Renal pelvis (tissue), 4 donors: ENCODE results near the gene HDAC9. TPM values are rescaled to one million over a fixed set of nuclear protein-coding genes. Genes with fewer than 3 reads are reported as not detected.

ENCODE experiments used
- DNase-seq: peaks from one replicate; pipeline ENCODE4 v3.0.0-alpha.2; 2013
- polyA plus RNA-seq, 3 donors: library from polyadenylated mRNA; unstranded; fragments of 120-200 nt; gene quantifications; one replicate each; pipeline ENCODE4 v1.2.1, GENCODE V29; 2013; ENCODE audit not compliant: insufficient read length in 3 of 3

Gene HDAC9
- polyA plus RNA-seq, 3 donors, result 7.4 to 8.4 (median 8.4) TPM

DNA sequence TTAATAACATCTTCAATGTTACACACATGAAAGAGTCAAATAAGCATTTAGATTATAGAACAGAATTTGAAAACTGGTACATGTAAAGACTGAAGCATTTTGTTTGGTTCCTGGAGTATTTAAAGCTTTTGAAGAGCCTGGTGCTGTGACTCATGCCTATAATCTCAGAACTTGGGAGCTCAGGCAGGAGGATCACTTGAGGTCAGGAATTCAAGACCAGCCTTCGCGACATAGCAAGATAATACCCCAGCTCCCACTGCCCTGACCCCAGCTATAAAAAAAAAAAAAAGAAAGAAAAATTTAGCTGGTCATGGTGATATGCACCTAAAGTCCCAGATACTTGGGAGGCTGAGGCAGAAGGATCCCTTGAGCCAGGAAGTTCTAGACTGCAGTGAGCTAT lies 87.8 kb downstream of the HDAC9 start:
- DNase-seq, result no peak

DNA sequence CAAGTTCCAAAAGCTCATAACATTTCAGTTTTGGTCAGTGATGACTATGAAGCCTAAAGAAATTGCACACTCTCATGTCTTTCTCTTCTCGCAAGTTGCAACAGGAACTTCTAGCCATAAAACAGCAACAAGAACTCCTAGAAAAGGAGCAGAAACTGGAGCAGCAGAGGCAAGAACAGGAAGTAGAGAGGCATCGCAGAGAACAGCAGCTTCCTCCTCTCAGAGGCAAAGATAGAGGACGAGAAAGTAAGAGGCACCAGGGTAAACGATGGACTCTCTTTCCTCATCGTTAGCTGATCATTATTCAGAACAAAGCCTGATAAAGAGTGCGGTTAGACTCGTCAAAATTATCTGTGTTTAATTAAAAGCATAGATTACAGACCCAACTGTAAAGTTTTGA lies 94.7 kb downstream of the HDAC9 start:
- DNase-seq, result no peak

DNA sequence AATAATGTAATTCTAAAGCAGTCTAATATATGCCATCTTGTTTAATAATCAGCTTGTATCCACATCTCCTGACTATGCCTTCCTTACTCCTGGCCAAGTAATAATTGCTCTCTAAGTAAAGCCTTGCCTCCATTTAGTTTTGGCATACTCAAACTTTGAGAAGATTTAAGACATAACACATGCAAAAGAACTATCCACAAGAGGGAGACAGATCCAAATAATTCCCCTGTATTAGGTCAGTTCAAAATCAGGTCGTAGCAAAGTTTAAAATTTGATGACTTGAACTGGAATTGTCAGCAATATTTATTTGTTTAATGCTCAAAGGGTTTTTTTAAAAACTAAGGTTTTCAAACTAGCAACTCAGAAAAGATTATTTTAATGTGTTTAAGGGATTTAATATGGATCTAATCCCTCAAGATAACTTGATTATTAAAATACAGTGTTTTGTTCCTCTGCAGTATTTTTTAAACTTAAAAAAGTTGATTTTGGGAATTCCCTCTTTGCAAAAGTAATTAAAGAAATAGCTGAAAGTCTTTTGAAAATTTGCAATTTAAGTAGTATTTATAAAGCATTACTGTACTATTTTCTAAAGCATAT lies 95.3 kb downstream of the HDAC9 start:
- peak; percentile 34 for DNase-seq

DNA sequence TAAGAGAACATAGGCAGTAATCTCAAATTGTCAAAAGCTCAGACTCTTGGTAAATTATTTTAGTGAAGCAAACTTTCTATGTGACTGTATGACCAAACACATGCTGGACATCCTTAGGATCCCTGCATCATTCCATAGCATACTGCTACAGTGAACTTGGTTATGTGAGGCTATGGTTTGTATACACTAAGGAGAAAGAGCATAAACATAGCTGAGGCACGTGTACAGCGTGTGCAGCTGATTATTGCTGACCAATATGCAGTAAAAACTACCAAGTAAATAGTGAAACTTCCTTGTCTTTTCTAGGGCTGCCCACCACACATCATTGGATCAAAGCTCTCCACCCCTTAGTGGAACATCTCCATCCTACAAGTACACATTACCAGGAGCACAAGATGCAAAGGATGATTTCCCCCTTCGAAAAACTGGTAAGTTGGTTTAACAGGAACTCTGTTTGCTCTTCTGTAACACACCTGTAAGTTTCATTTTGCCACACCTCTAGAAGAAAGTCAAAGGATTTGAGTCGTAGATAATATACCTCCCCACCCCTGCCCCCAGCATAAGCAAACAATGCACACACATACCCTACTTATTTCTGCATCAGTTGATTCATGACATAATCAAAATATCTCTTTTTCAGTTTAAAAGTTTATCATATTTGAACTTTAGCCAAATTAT lies 98.2 kb downstream of the HDAC9 start:
- DNase-seq, result no peak

DNA sequence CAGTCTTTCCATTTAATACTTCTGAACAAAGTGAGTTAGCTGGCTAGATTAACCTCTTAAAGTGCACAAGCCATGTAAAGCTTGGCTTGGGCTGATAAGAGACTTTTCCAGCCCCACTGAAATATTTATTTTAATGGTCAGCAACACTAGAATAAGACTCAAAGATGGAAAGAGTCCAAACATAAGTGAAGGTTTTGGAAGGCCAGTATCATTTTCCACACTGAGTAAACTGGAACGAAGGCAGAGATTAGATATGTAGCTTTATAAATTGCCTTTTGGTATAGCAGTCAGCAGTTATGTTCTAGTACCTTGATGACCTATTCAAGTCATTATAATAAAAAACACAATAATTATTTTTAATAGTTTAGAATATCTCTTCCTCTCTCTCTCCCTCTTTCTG lies 102.2 kb downstream of the HDAC9 start:
- no peak for DNase-seq

DNA sequence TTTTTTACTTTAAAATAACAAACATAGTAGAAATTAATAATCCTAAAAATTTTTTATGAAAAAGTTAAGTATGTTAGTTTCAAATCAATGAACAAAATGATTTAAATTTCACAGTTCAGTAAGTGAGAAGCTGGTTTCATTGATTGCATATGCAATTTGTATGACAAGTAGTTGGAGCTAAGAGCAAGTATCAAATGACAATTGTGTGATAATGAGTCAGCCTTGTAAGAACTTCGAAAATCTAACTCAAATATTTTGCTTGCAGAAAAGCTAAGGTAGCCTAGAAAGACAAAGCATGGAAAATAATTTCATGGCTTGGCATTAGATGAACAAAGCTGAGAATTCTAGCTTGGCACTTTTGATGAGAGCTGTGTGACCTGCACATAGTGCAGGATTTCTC lies 111.5 kb downstream of the HDAC9 start:
- no peak for DNase-seq

DNA sequence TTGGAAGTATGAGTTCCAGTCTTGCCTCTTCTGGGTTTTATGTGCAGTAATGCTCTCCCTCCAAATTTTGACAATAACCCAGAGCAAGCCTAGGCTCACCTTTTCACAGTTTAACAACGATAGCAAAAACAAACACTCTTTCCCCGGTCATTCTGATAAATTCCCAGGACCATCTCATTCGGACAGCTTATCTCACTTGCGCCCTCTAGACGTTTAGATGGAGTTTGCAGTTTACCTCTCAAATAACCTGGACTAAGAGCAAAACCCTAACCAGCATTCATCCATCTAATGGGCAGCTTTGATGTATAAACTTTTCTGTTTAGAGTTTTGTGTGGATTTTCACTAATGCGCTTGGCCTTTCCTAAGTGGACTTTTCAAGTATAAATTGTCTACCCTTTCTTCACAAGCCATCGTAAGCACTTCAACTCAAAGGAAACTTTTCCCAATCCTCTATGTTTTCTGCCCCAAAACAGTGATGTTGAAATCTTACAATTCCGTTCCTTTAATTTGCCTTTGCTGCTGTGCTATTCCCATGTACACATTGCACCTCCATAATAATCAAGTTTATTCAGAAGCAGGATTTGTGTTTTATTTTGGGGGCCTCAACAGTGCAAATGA lies 114.9 kb downstream of the HDAC9 start:
- DNase-seq, result no peak

DNA sequence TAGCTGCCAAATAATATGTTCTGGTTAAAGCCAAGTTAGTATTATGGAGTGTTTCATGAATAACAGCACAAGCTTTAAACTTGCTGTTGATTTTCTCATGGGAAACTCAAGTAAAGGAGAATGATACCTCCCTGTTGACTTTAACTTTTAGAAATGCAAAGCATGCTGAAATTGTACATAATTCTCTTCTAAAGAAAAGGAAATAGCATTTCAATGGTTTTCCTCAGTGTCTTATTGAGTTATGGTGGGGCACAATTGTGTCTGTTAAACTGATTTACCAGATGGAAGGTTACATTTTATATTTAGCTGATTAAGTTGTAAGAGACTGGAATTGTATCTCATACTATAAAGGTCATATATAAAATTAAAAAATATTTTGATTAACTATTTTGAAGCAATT lies 119.3 kb downstream of the HDAC9 start:
- peak; percentile 21 for DNase-seq

DNA sequence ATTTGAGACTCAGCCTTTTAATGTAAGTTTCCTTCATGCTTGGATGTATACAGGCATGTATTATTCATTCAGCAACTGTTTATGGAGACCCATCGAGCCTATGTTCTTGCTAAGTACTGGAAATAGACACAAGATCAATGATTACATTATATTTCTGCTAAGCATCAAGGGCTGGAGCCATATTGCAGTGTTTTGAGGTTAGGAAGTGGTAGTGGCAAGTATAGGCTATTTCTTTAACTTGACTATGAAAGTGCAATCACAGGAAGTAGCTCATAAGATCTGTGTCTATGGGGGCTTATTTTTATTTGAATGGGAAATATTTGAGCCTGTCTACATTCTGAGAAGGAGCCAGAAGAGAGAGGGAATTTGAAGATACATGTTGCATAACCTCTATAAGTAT lies 123.8 kb downstream of the HDAC9 start:
- no peak for DNase-seq

DNA sequence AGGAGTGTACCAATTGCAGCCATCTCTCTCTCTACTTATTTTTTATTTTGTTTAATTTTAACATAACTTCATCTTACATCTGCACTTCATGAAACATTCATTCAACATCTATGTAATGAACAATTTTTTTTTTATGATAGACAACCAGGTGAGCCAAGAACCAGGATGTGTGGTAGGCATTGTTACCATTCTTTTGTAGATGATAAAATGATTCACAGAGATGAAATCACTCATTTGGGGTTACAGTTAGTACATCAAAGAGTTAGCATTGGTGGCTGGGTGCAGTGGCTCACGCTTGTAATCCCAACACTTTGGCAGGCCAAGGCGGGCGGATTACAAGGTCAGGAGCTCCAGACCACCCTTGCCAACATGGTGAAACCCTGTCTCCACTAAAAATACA lies 127.8 kb downstream of the HDAC9 start:
- no peak for DNase-seq

DNA sequence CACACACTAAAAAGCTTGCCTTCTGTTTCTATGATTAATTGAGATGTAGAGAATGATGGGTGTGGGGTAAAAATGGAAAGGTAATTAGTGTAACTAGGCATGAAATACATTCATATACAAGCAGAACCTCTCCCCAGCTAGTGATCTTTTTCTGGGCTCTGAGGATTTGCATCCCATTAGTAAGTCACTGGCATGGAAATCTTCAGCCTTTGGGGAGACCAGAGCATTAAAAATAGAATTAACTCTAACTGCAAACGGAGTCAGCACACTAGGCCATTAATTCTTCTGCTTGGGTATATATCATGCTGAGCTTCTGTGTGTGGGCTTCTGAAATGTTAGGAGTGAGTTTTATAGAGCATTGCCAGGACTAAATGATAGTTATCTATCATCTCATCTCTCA lies 128.9 kb downstream of the HDAC9 start:
- no peak for DNase-seq

DNA sequence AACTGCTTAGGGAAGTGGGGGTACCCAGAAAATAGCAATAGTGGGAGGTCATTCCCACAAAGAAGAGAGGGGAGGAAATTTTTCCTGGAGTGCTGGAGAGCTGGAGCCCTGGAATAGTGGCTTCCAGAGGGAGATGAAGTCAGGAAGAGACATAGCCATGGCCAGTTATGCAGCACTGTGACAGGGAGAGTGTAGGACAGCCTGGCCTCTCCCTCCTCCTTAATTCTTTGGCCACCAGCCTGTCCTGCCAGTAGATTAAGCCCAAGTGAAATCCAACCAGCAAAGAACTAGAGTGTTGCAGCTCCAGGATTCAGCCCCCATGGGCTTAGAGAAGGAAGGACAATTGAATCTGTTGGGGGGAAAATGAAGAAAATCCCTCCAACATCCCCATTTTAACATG lies 130.5 kb downstream of the HDAC9 start:
- DNase-seq, result no peak

DNA sequence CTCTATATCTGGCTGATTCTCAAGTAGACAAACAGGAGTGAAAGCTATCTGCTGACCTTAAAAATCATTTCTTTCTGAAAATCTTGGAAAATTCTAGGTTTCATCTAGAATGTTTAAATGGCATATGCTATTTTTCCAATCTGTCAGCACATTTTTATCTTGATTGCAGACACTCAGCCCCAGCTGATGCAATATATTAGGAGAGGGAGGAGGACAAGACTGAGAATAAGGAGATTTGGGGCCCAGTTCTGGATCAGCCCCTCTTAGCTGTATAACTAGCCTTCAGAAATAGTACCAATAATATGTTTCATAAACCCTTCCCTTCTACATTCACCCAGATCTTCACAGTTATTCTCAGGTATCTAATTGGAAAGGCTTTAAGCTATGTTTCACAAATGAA lies 131.2 kb downstream of the HDAC9 start:
- no peak for DNase-seq

DNA sequence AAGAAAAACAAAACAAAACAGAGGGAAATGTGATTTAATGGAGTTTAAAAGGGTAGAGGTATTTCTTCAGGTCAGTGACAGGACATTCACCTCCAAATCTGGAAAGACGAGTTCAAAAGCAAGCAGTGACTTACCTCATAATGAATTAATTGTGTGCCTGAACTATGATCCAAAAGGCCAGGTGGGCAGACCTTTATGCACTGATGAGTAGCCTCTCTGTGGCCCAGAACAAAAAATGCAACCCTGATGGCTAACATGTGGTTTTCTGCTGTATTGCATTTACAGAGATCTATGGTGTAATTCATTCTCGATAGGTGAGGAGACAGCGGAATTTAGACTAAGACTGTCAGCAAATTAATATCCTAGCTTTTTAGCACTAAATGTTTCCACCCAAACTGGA lies 142.0 kb downstream of the HDAC9 start:
- no peak for DNase-seq

DNA sequence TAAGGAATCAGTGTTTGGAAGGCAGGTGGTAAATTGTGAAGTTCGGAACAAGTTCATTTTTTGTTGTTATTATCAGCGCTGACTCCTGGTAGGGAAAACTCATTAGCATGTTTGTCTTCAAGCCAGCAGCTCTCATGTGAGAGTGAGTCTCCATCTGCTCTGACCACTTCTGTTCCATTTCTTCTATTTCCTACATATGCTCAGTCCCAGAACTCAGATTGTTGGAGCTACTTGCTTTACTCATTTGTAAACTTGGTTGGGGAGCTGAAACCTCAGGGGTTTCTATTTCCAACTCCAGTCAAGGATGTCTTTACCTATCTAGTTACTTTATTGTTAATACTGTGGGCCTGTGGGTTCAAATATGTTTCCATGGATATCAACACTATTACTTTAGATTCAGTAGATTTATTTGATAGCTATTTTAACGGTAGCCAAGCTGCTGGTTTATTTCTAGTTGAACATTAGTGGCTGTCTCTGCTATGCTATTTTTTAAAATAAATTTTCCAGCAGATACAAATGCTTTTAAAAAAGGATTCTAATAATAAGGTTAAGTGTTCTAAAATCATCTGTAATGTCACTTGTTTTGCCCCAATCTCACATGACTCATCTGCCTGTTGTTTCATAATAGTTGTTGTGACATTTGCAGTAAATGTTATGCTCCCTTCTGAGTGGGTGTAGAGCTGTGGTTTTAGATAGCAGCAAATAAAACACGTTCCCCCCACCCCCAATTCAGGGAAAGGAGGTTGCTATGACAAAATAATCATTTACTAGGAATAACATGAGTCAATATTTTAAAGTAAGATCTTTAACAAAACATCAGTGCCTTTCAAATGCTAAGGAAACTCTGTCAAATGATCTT lies 143.3 kb downstream of the HDAC9 start:
- DNase-seq, result no peak

DNA sequence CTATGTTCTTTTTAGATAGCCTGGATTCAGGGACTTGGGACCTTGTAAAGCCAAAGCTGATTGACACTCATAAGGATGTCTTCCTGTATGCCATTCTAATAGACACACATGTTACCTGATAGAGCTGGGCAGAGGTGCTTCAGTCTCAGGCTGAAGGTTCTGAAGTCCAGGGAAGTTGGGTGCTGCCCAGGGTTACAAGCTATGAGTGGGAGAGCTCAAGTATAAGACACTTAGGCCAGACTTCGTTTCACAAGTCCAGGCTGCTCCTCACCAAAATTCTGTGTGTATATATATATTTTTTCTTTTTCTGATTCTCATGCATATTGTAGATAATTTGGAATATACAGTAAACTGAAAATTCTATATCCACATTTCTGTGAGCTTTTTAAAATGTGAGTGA lies 144.2 kb downstream of the HDAC9 start:
- no peak for DNase-seq

DNA sequence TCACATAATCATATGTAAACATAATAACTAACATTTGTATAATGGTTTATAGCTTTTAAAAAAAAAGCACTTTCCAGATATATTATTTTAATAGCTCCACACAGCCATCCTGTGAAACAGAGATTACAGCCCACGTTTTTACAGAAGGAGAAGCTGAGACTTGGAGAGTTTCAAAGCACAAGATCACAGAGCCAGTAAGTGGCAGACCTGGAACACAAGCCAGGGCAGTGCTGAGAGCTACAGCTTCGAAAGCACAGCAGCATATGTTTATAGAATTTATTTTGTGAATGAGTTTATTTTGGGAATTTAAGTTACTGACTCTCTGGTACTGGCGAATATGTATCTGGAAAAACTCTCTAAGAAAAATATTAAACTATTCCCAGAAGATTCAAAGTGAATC lies 149.4 kb downstream of the HDAC9 start:
- no peak for DNase-seq

DNA sequence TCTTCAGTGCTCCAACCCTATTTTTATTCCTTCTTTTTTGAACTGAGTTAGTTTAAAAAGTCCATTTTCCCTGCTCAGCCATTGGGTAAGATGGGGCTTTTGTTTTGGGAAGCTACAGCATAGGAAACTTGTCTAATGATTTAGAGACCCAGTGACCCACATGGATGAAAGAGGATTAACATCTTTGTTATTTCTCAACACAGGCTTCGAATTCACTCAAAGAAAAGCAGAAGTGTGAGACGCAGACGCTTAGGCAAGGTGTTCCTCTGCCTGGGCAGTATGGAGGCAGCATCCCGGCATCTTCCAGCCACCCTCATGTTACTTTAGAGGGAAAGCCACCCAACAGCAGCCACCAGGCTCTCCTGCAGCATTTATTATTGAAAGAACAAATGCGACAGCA lies 152.0 kb downstream of the HDAC9 start:
- no peak for DNase-seq

DNA sequence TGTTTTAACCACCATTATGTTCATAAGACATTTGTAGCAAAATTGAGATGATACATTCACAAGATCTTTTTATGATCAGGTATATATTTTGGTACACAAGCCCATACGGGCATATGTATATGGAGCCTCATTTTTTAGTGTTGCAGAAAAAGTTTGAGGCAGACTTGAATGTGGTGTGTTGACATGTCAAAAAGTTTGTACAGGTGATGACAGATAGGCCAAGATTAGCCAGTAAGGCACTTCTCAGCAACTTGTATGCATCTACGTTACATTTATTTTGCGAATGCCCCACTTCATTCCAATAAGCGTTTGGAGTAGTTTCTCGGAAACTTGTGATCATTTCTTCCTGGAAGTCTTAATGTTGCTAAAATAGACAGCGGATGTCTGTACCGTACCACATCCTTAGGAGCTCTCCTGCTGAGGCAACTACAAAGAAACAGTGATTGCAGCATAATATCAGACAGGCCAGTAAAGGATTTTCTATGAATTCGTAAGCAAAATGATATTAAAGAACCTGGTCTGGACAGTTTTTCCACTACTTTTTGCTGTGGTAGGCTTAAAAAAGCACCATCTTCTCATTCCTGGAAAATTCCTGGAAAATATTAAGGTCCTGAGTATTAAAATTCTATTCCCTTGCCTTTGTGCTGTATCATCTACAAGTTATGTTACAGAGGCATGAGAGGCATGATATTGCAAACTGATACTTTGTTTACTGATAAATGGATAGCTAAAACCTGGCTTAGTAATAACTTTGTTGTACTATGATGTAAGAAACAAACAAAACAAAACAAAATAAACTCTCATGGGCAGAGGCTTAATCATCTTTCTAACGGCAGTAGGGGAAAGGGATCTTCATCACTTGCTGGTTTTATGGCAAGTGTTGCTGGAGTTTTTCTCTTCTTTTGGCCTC lies 153.6 kb downstream of the HDAC9 start:
- DNase-seq, result no peak

DNA sequence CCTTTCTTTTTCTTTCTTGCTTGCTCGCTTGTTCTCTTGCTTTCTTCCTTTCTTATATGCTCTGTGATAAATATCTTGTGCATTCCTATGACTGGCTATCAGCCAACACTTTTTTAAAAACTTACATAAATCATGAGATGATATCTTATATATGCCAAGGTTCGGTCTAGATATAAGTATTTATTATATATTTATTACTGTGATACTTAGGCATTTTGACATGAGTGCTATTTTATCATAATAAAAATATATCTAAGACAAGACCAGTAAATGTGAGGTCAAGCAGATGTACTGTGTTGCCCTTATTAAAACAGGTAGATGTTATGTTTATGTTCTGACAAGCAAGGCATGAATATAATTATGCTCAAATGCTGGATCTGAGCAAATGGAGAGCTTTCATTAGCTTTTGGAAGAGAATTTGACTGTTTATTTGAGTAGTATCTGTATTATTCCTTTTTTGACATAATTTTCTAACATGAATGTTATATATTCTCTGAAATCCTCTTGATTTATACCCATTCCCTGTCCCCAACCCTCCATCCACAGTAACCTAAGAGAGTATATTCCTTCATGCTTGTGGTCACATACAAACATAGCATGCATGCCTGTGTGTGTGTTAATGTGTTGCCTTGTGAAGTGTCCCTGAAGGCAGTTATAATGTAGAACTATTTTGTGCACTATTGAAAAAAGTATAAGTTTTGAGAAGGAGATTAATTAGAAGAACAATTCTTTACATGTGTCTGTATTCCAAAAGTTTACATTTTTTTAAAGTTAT lies 158.0 kb downstream of the HDAC9 start:
- no peak for DNase-seq

DNA sequence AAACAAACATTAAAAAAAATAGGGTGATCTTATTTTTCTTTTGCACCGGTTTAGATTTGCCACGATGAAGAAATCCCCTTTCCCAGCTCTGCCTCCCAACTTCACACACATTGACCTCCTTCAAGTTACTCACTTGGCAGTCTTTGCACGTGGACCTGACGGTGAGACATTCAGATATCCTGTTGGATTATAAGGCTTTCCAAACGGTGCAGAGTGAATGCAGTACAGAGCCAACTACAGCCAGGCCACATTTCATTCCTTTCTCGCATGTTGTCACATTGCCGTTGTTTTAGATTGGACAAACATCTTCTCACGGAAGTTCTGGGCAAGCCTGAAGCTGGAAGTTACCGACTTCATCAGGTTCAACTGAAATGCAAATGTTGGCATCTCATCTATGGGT lies 159.2 kb downstream of the HDAC9 start:
- DNase-seq, result no peak
